HepG2 (cell line): ENCODE data around the gene C12orf60. TPM values are rescaled to one million over a fixed set of nuclear protein-coding genes. Genes with fewer than 3 reads are reported as not detected.

Experiments used
- FOXA3 ChIP-seq: IDR thresholded peaks from 2 replicates; pipeline ENCODE4 v1.6.1; 2016; ENCODE audit warnings: missing genetic modification reagents, missing compliant biosample characterization
- ONECUT2 ChIP-seq: sonication (generic); formaldehyde crosslinking; IDR thresholded peaks from 2 replicates; pipeline ENCODE4 v1.4.0; 2020; ENCODE audit warnings: missing genetic modification reagents
- PITX1 ChIP-seq: sonication (generic); formaldehyde crosslinking; IDR thresholded peaks from 2 replicates; pipeline ENCODE4 v1.5.1; 2020; ENCODE audit warnings: mild to moderate bottlenecking, missing genetic modification reagents
- RBAK ChIP-seq: sonication (generic); formaldehyde crosslinking; IDR thresholded peaks from 2 replicates; pipeline ENCODE4 v1.5.1; 2020; ENCODE audit warnings: mild to moderate bottlenecking, missing genetic modification reagents
- SP5 ChIP-seq: IDR thresholded peaks from 2 replicates; pipeline ENCODE4 v1.6.1; 2016; ENCODE audit warnings: low read depth, borderline replicate concordance
- ZMYM4 ChIP-seq: sonication (generic); formaldehyde crosslinking; IDR thresholded peaks from 2 replicates; pipeline ENCODE4 v1.8.1; 2023; ENCODE audit warnings: mild to moderate bottlenecking, missing genetic modification reagents
- ZNF33A ChIP-seq: sonication (generic); formaldehyde crosslinking; IDR thresholded peaks from 2 replicates; pipeline ENCODE4 v1.5.1; 2020; ENCODE audit warnings: missing genetic modification reagents, mild to moderate bottlenecking, moderate library complexity, borderline replicate concordance
- ZNF883 ChIP-seq: sonication (generic); formaldehyde crosslinking; IDR thresholded peaks from 2 replicates; pipeline ENCODE4 v1.5.1; 2020; ENCODE audit warnings: mild to moderate bottlenecking, missing genetic modification reagents; ENCODE audit errors: not compliant biosample characterization
- polyA plus RNA-seq, 8 experiments: library from polyadenylated mRNA; depleted of rRNA in 3 of 8; stranded (reverse) in 7 of 8; unstranded in 1 of 8; fragments of >200 nt; fragmentation: Illumina TruSeq in 4 of 8; extraction: Trizol in 4 of 8; gene quantifications; 2 replicates each; pipeline versions ENCODE4 v1.2.1 to v1.2.3, GENCODE V29; 2011 to 2016; ENCODE audit warnings: low read depth in 4 of 8, missing spikeins in 1 of 8, mixed read lengths in 1 of 8; ENCODE audit not compliant: insufficient read depth in 1 of 8
- total RNA-seq, 5 experiments: library from RNA; depleted of rRNA; stranded (reverse); fragments of >200 nt; fragmentation: Illumina TruSeq; extraction: Trizol; gene quantifications; 2 replicates each; pipeline ENCODE4 v1.2.3, GENCODE V29; 2016; ENCODE audit warnings: low read depth in 1 of 5
- TF ChIP-seq, protein P1 (sequence below): sonication (generic); formaldehyde crosslinking; IDR thresholded peaks from 2 replicates; pipeline ENCODE4 v1.4.0; 2020; ENCODE audit warnings: missing genetic modification reagents, borderline replicate concordance
- TF ChIP-seq, protein P2 (sequence below), 2 experiments: IDR thresholded peaks; 2 replicates each; pipeline ENCODE4 v1.6.1; 2011 to 2012; ENCODE audit warnings: low read length in 2 of 2, borderline replicate concordance in 1 of 2, low read depth in 1 of 2, mild to moderate bottlenecking in 1 of 2, moderate library complexity in 1 of 2
- TF ChIP-seq, protein P3 (sequence below): sonication (generic); formaldehyde crosslinking; IDR thresholded peaks from 2 replicates; pipeline ENCODE4 v1.4.0; 2020; ENCODE audit warnings: missing genetic modification reagents, mild to moderate bottlenecking, borderline replicate concordance
- TF ChIP-seq, protein P4 (sequence below): sonication (generic); formaldehyde crosslinking; IDR thresholded peaks from 2 replicates; pipeline ENCODE4 v1.5.0; 2020; ENCODE audit warnings: mild to moderate bottlenecking, missing genetic modification reagents, borderline replicate concordance
- TF ChIP-seq, protein P5 (sequence below): sonication (generic); formaldehyde crosslinking; IDR thresholded peaks from 2 replicates; pipeline ENCODE4 v1.4.0; 2020; ENCODE audit warnings: low read depth, mild to moderate bottlenecking, missing genetic modification reagents

The C12orf60 gene
- total and polyA plus RNA-seq, 2 of the 13 experiments (the other 11 are each of a cell fraction or from before 2014, with no cell fraction given), result 0.55 to 1.4 TPM

DNA sequence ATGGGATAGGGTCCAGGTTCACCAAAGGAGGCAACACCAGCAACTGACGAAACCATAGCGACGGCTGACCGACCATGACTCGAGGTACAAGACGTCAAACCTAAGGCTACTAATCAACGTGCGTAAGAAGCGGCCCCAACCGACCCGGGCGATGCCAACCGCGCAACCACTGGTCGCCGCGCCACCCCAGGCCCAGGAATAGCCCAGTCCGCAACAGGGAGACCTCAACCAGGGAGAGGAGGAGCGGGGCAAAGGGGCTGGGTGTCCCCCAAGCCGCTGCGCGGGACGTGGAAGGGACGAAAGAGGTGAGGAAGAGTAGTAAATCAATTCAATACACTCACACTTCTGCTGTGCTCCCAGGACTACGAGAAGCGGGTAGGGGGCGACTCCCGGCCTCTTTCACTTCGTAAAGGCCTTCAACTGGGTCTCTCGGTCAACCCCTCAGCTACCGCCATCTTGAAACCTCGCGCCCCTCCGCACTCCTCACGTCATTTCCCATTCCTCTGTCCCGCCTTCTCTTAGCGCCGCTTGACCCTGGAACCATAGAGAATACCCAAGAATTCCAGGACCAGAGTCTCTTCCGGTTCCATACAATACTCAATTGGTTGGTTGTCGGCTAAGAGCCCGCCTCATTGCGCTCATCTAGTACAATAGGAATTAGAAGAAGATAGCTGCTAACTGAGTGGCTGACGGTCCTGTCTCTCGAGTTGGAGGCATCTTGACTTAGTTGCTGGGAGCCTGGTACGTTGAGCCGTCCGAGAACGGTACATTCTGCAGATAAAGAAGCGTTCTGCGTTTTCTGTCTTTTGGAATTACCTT, at the start of gene C12orf60, which contains the start of gene WBP11 (continued):
- TF ChIP-seq, protein P1, sequence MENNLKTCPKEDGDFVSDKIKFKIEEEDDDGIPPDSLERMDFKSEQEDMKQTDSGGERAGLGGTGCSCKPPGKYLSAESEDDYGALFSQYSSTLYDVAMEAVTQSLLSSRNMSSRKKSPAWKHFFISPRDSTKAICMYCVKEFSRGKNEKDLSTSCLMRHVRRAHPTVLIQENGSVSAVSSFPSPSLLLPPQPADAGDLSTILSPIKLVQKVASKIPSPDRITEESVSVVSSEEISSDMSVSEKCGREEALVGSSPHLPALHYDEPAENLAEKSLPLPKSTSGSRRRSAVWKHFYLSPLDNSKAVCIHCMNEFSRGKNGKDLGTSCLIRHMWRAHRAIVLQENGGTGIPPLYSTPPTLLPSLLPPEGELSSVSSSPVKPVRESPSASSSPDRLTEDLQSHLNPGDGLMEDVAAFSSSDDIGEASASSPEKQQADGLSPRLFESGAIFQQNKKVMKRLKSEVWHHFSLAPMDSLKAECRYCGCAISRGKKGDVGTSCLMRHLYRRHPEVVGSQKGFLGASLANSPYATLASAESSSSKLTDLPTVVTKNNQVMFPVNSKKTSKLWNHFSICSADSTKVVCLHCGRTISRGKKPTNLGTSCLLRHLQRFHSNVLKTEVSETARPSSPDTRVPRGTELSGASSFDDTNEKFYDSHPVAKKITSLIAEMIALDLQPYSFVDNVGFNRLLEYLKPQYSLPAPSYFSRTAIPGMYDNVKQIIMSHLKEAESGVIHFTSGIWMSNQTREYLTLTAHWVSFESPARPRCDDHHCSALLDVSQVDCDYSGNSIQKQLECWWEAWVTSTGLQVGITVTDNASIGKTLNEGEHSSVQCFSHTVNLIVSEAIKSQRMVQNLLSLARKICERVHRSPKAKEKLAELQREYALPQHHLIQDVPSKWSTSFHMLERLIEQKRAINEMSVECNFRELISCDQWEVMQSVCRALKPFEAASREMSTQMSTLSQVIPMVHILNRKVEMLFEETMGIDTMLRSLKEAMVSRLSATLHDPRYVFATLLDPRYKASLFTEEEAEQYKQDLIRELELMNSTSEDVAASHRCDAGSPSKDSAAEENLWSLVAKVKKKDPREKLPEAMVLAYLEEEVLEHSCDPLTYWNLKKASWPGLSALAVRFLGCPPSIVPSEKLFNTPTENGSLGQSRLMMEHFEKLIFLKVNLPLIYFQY, result no peak
- TF ChIP-seq, protein P2, sequence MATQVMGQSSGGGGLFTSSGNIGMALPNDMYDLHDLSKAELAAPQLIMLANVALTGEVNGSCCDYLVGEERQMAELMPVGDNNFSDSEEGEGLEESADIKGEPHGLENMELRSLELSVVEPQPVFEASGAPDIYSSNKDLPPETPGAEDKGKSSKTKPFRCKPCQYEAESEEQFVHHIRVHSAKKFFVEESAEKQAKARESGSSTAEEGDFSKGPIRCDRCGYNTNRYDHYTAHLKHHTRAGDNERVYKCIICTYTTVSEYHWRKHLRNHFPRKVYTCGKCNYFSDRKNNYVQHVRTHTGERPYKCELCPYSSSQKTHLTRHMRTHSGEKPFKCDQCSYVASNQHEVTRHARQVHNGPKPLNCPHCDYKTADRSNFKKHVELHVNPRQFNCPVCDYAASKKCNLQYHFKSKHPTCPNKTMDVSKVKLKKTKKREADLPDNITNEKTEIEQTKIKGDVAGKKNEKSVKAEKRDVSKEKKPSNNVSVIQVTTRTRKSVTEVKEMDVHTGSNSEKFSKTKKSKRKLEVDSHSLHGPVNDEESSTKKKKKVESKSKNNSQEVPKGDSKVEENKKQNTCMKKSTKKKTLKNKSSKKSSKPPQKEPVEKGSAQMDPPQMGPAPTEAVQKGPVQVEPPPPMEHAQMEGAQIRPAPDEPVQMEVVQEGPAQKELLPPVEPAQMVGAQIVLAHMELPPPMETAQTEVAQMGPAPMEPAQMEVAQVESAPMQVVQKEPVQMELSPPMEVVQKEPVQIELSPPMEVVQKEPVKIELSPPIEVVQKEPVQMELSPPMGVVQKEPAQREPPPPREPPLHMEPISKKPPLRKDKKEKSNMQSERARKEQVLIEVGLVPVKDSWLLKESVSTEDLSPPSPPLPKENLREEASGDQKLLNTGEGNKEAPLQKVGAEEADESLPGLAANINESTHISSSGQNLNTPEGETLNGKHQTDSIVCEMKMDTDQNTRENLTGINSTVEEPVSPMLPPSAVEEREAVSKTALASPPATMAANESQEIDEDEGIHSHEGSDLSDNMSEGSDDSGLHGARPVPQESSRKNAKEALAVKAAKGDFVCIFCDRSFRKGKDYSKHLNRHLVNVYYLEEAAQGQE (IDR thresholded peaks at IDR 0.05; ENCODE audit: borderline replicate concordance in 1 of 2, low read depth in 1 of 2, low read length in 2 of 2), result no peak; a peak in 1 of 4 replicates
- TF ChIP-seq, protein P3, sequence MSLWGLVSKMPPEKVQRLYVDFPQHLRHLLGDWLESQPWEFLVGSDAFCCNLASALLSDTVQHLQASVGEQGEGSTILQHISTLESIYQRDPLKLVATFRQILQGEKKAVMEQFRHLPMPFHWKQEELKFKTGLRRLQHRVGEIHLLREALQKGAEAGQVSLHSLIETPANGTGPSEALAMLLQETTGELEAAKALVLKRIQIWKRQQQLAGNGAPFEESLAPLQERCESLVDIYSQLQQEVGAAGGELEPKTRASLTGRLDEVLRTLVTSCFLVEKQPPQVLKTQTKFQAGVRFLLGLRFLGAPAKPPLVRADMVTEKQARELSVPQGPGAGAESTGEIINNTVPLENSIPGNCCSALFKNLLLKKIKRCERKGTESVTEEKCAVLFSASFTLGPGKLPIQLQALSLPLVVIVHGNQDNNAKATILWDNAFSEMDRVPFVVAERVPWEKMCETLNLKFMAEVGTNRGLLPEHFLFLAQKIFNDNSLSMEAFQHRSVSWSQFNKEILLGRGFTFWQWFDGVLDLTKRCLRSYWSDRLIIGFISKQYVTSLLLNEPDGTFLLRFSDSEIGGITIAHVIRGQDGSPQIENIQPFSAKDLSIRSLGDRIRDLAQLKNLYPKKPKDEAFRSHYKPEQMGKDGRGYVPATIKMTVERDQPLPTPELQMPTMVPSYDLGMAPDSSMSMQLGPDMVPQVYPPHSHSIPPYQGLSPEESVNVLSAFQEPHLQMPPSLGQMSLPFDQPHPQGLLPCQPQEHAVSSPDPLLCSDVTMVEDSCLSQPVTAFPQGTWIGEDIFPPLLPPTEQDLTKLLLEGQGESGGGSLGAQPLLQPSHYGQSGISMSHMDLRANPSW (CRISPR knock-in tag), result no peak
- TF ChIP-seq SP5 (CRISPR knock-in tag) (peak; percentile 62; the same call in 1 of the 2 replicates), ZMYM4 (peak; percentile 95), ZNF33A (CRISPR knock-in tag) (no peak), RBAK (no peak), PITX1 (no peak; the same call in 1 of the 2 replicates), FOXA3 (CRISPR knock-in tag) (0 out of 2 replicates have a peak, but pooled peaks have one; percentile 20), ONECUT2 (CRISPR knock-in tag) (no peak), ZNF883 (CRISPR knock-in tag) (no peak)
- TF ChIP-seq, protein P4, sequence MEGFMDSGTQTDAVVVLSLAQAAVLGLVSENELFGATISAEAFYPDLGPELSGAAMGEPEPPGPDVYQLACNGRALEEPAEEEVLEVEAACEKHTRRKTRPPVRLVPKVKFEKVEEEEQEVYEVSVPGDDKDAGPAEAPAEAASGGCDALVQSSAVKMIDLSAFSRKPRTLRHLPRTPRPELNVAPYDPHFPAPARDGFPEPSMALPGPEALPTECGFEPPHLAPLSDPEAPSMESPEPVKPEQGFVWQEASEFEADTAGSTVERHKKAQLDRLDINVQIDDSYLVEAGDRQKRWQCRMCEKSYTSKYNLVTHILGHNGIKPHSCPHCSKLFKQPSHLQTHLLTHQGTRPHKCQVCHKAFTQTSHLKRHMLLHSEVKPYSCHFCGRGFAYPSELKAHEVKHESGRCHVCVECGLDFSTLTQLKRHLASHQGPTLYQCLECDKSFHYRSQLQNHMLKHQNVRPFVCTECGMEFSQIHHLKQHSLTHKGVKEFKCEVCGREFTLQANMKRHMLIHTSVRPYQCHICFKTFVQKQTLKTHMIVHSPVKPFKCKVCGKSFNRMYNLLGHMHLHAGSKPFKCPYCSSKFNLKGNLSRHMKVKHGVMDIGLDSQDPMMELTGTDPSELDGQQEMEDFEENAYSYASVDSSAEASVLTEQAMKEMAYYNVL (CRISPR knock-in tag), result no peak
- TF ChIP-seq, protein P5, sequence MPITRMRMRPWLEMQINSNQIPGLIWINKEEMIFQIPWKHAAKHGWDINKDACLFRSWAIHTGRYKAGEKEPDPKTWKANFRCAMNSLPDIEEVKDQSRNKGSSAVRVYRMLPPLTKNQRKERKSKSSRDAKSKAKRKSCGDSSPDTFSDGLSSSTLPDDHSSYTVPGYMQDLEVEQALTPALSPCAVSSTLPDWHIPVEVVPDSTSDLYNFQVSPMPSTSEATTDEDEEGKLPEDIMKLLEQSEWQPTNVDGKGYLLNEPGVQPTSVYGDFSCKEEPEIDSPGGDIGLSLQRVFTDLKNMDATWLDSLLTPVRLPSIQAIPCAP (CRISPR knock-in tag), result no peak
